Suprapubic skin (tissue), 4 donors: ENCODE measurements around the gene PLXDC1. TPM values are rescaled to one million over a fixed set of nuclear protein-coding genes. Genes with fewer than 3 reads are reported as not detected.

ENCODE experiments used
- DNase-seq, 2 donors: peaks; one replicate each; pipeline ENCODE4 v3.0.0-alpha.2; 2019; ENCODE audit warnings: low spot score in 2 of 2
- H3K27ac ChIP-seq: fragments of 200-600 bp; sonication (generic); one replicate; pipeline ENCODE4 v1.5.1; 2019
- H3K27me3 ChIP-seq: fragments of 200-600 bp; sonication (generic); one replicate; pipeline ENCODE4 v1.5.1; 2019
- H3K36me3 ChIP-seq: fragments of 200-600 bp; sonication (generic); one replicate; pipeline ENCODE4 v1.5.1; 2019
- H3K4me1 ChIP-seq: fragments of 200-600 bp; sonication (generic); one replicate; pipeline ENCODE4 v1.5.1; 2019
- H3K4me3 ChIP-seq: fragments of 200-600 bp; sonication (generic); one replicate; pipeline ENCODE4 v1.5.1; 2019; ENCODE audit warnings: mild to moderate bottlenecking
- H3K9me3 ChIP-seq: fragments of 200-600 bp; sonication (generic); one replicate; pipeline ENCODE4 v1.5.1; 2019
- EP300 ChIP-seq: sonication (generic); formaldehyde crosslinking; IDR thresholded peaks from one replicate; pipeline ENCODE4 v1.6.1; 2017; ENCODE audit warnings: antibody characterized with exemption
- POLR2A ChIP-seq, 2 donors: fragments of 450-650 bp; IDR thresholded peaks; one replicate each; pipeline ENCODE4 v1.6.1; 2017; ENCODE audit warnings: antibody characterized with exemption in 2 of 2, mild to moderate bottlenecking in 2 of 2, moderate library complexity in 2 of 2
- POLR2AphosphoS5 ChIP-seq, 3 donors: sonication (generic); formaldehyde crosslinking; IDR thresholded peaks; one replicate each; pipeline ENCODE4 v1.6.1; 2017; ENCODE audit warnings: antibody characterized with exemption in 3 of 3
- WGBS: methylation state at CpG from one replicate; pipeline ENCODE4 v1.1.5; 2018; 5-methylcytosine and 5-hydroxymethylcytosine counted together
- total RNA-seq, 4 donors: library from RNA; depleted of rRNA; stranded (reverse); fragments of >200 nt; gene quantifications; one replicate each; pipeline ENCODE4 v1.1.0, GENCODE V29; 2016
- TF ChIP-seq, protein P1 (sequence below), 2 donors: fragments of 200-600 bp in 1 of 2; fragments of 450-650 bp in 1 of 2; sonication (generic) in 1 of 2; IDR thresholded peaks; one replicate each; pipeline ENCODE4 v1.5.1; 2016 to 2019; ENCODE audit warnings: antibody characterized with exemption in 2 of 2, mild to moderate bottlenecking in 1 of 2, moderate library complexity in 1 of 2

PLXDC1 gene
- total RNA-seq, 4 donors from 2014 or later: 5.3 to 14.1 (median 6.3) TPM

DNA sequence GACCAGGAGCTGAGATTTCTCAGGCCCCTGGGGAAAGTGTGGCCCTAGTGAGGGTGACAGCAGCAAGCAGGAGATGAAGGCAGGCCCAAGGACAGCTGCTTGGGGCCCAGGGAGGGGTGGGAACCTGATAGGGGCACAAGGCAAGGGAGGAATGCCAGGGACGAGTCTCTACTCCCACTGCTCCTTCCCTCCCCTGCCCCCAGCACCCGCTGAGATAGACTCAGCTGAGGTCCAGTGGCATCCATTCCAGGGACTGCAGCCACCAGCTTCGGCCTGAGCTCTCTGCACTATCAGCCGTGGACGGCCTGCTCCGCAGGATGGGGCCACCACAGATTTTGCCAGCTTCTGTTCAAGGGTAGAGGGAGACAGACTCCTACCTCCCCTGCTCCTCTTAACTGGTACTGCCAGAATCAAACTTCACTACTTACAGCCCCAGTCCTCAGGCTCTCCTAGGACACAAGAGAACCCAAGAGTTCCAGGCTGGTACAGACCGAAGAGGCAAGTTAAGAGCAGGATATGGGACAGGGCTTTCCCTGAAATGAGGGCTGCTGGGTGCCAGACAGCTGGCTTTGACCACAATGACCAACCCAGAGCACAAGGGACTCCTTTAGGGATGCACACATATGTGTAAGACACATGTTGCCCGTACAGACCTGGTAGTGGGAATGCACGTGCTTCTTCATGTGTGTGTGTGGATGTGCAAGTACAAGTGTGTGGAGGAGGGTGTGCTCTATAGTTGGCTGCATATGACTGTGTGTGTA is 40.5 kb upstream of the PLXDC1 start:
- Histone ChIP-seq H3K9me3 (no peaks in the 10 kb centered on the region), H3K4me3 (no peak overlapping the region), H3K4me1 (peaks cover 24% of the 10 kb centered on the region), H3K27ac (no peak overlapping the region), H3K36me3 (peaks cover 55% of the 10 kb centered on the region), H3K27me3 (no peaks in the 10 kb centered on the region)
- 95% methylated on average over 8 of the region's 9 CpGs for WGBS
- TF ChIP-seq, protein P1, sequence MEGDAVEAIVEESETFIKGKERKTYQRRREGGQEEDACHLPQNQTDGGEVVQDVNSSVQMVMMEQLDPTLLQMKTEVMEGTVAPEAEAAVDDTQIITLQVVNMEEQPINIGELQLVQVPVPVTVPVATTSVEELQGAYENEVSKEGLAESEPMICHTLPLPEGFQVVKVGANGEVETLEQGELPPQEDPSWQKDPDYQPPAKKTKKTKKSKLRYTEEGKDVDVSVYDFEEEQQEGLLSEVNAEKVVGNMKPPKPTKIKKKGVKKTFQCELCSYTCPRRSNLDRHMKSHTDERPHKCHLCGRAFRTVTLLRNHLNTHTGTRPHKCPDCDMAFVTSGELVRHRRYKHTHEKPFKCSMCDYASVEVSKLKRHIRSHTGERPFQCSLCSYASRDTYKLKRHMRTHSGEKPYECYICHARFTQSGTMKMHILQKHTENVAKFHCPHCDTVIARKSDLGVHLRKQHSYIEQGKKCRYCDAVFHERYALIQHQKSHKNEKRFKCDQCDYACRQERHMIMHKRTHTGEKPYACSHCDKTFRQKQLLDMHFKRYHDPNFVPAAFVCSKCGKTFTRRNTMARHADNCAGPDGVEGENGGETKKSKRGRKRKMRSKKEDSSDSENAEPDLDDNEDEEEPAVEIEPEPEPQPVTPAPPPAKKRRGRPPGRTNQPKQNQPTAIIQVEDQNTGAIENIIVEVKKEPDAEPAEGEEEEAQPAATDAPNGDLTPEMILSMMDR (IDR thresholded peaks at IDR 0.05): no peak
- TF ChIP-seq EP300 (no peak), POLR2AphosphoS5 (IDR thresholded peaks at IDR 0.05) (no peak), POLR2A (IDR thresholded peaks at IDR 0.05) (no peak)
- no peak for DNase-seq

DNA sequence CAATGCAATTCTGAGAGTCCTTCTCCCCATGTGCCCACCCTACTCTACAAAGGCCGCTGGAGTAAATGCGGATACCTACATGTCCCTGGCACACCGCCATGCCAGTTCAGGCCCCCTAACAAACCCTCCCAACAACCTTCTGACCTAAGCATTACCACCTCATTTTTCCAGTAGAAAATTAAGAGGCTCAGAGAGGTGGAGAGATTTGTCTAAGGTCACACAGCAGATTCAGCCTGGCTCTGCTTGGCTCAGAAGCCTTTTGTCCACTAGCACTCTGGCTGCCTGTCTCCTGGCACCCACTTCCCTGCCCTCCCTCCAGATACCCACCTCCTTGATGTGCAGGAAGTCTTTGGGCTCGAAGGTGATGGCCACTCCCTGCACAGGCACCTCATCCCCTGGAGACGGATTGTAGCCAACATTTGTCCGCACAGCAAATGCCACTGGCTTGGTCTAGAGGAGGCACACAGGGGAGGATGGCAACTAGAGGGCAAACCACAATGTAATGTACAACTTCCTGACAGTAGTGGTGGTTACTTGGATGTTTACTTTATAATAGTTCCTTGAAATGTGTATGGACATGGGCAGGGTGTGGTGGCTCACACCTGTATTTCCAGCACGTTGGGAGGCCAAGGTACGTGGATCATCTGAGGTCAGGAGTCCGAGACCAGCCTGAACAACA is 35.9 kb upstream of the PLXDC1 start:
- no peak overlapping the region for H3K4me3 ChIP-seq
- no peak for TF ChIP-seq EP300
- TF ChIP-seq, protein P1 (IDR thresholded peaks at IDR 0.05): no peak
- TF ChIP-seq POLR2A (IDR thresholded peaks at IDR 0.05): no peak
- no peak for TF ChIP-seq POLR2AphosphoS5 (IDR thresholded peaks at IDR 0.05)
- no peaks in the 10 kb centered on the region for H3K9me3 ChIP-seq
- H3K36me3 ChIP-seq: peaks cover 92% of the 10 kb centered on the region
- H3K27me3 ChIP-seq: no peaks in the 10 kb centered on the region
- no peak for DNase-seq
- 93% methylated on average over 9 of the region's 9 CpGs for WGBS
- H3K4me1 ChIP-seq: no peaks in the 10 kb centered on the region
- H3K27ac ChIP-seq: no peak overlapping the region

DNA sequence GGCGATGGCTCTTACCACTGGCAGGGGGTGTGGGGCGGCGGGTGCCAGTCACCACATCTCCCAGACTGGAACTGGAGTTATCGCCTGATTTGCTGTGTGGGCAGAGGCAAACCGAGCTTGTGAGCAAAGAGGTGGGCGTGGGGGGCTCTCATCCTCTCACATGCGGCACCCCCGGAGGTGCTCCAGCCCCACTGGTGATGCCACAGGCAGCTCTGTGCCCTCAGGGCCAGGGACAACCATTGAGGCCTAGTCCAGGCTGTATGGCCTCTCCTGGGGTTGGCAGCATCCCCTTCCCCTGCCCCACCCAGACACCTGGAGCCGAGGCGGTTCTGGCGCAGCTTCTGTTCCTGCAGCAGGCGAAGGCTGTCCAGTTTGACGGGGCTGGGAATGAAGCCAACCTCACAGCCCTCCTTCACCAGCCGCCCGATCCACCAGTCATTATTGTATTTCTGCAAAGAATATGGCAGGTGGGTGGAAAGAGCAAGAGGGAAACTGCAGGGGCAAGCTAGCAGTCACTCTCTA is 35.1 kb upstream of the PLXDC1 start:
- Histone ChIP-seq H3K27me3 (no peaks in the 10 kb centered on the region), H3K4me3 (no peak overlapping the region), H3K4me1 (no peaks in the 10 kb centered on the region), H3K27ac (no peak overlapping the region), H3K9me3 (no peaks in the 10 kb centered on the region), H3K36me3 (peaks cover 87% of the 10 kb centered on the region)
- no peak for DNase-seq
- 83% methylated on average over 10 of the region's 15 CpGs for WGBS
- TF ChIP-seq POLR2AphosphoS5 (IDR thresholded peaks at IDR 0.05): no peak
- TF ChIP-seq POLR2A (IDR thresholded peaks at IDR 0.05): no peak
- TF ChIP-seq, protein P1 (IDR thresholded peaks at IDR 0.05): no peak
- TF ChIP-seq EP300: no peak

DNA sequence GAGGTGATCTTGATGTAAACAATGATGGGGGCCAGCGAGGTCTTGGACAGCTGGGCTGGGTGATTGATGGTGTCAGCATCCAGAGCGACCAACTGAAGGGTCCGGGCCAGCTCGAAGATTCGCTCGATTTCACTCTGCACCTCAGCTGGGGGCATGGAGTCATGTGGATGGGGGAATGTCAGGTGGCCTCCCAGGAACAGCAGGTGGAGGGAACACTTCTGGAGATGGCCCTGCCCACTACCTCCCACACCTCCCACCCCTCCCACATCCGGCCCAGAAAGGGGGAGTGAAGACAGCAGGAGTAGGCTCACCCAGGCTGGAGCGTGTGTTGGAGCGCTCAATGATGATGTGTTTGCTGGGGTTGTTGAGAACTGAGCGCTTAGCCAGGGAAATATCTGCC is 32.3 kb upstream of the PLXDC1 start:
- no peak for TF ChIP-seq EP300
- no peak for TF ChIP-seq POLR2AphosphoS5 (IDR thresholded peaks at IDR 0.05)
- WGBS: 93% methylated on average over 10 of the region's 10 CpGs
- H3K27me3 ChIP-seq: no peaks in the 10 kb centered on the region
- no peak overlapping the region for H3K27ac ChIP-seq
- H3K36me3 ChIP-seq: peaks cover 75% of the 10 kb centered on the region
- no peak overlapping the region for H3K4me3 ChIP-seq
- DNase-seq: no peak
- H3K4me1 ChIP-seq: peaks cover 2% of the 10 kb centered on the region
- no peaks in the 10 kb centered on the region for H3K9me3 ChIP-seq

DNA sequence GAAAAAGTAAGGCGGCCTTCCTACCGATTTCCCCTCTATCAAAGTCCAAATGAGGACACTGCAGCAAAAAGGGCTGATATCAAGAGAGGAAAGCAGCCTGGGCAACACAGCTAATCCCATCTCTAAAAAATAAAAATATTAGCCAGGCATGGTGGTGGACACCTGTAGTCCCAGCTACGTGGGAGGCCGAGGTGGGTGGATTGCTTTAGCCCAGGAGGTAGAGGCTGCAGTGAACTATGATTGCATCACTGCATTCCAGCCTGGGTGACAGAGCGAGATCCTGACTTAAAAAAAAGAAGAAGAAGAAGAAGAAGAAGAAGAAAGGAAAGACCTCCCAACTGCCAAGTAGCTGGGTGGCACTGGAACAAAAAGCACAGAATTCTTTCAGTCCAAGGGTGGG is 31.6 kb upstream of the PLXDC1 start:
- peaks cover 68% of the 10 kb centered on the region for H3K36me3 ChIP-seq
- DNase-seq: no peak
- 88% methylated on average over 5 of the region's 5 CpGs for WGBS
- no peaks in the 10 kb centered on the region for H3K9me3 ChIP-seq
- no peak for TF ChIP-seq EP300
- TF ChIP-seq, protein P1 (IDR thresholded peaks at IDR 0.05): no peak
- TF ChIP-seq POLR2AphosphoS5 (IDR thresholded peaks at IDR 0.05): no peak
- no peaks in the 10 kb centered on the region for H3K27me3 ChIP-seq
- no peak overlapping the region for H3K27ac ChIP-seq
- H3K4me3 ChIP-seq: no peak overlapping the region
- peaks cover 9% of the 10 kb centered on the region for H3K4me1 ChIP-seq
